Caco-2 (cell line): ENCODE data around the gene SH3BP4. TPM values are rescaled to one million over a fixed set of nuclear protein-coding genes. Genes with fewer than 3 reads are reported as not detected.

Experiments
- BruUV-seq: library from RNA; stranded (reverse); fragments of 400-500 nt; replicated peaks from 2 replicates; lab custom pipeline; 2021; lab: Mats Ljungman, UMichigan
- CTCF ChIA-PET: fragments of 300-600 bp; sonication (Branson Sonifier 250); formaldehyde crosslinking; loops from one replicate; lab custom pipeline; 2022; ENCODE audit warnings: antibody characterized with exemption; lab: Charles Lee
- POLR2A ChIA-PET: fragments of 300-600 bp; sonication (Branson Sonifier 250); formaldehyde crosslinking; loops from one replicate; lab custom pipeline; 2022; ENCODE audit warnings: antibody characterized with exemption; lab: Charles Lee
- DNase-seq, 2 experiments: peaks; one replicate each; pipeline versions ENCODE4 v3.0.0 to v3.0.0-alpha.2; 2020 to 2022
- H3K27me3 ChIP-seq: replicated peaks from 2 replicates; pipeline ENCODE4 v1.6.0; 2011; ENCODE audit warnings: low read length; ENCODE audit not compliant: control insufficient read depth, insufficient read depth
- H3K36me3 ChIP-seq: 2 replicates; pipeline ENCODE4 v1.5.1; 2011; ENCODE audit warnings: low read length; ENCODE audit not compliant: control insufficient read depth, insufficient read depth
- H3K4me1 ChIP-seq: fragments of 250-450 bp; sonication (Bioruptor Pico); 2 replicates; pipeline ENCODE4 v1.5.1; 2020; ENCODE audit warnings: mild to moderate bottlenecking
- H3K4me3 ChIP-seq: 2 replicates; pipeline ENCODE4 v1.5.1; 2011; ENCODE audit warnings: low read depth, mild to moderate bottlenecking, control low read depth, low read length
- H3K9me3 ChIP-seq: fragments of 250-450 bp; sonication (Bioruptor Pico); 2 replicates; pipeline ENCODE4 v1.5.1; 2020; ENCODE audit warnings: mild to moderate bottlenecking, moderate library complexity
- H3K27ac Mint-ChIP-seq: one replicate; pipeline ENCODE4 v1.8.0; 2022; ENCODE audit warnings: mixed read lengths; ENCODE audit not compliant: unreplicated experiment
- H3K27me3 Mint-ChIP-seq: one replicate; pipeline ENCODE4 v1.8.0; 2022; ENCODE audit warnings: mixed read lengths; ENCODE audit not compliant: insufficient read depth, unreplicated experiment
- H3K36me3 Mint-ChIP-seq: one replicate; pipeline ENCODE4 v1.8.0; 2022; ENCODE audit warnings: mild to moderate bottlenecking, mixed read lengths; ENCODE audit not compliant: insufficient read depth, unreplicated experiment
- H3K4me1 Mint-ChIP-seq: one replicate; pipeline ENCODE4 v1.8.0; 2022; ENCODE audit warnings: low read depth, mixed read lengths; ENCODE audit not compliant: unreplicated experiment
- H3K4me3 Mint-ChIP-seq: one replicate; pipeline ENCODE4 v1.8.0; 2022; ENCODE audit warnings: mild to moderate bottlenecking, moderate library complexity, mixed read lengths; ENCODE audit not compliant: unreplicated experiment
- H3K9me3 Mint-ChIP-seq: one replicate; pipeline ENCODE4 v1.8.0; 2022; ENCODE audit warnings: mixed read lengths; ENCODE audit not compliant: unreplicated experiment
- CTCF ChIP-seq, 2 experiments: fragments of 200-600 bp in 1 of 2; IDR thresholded peaks; 1 replicate in 1 of 2; 2 replicates in 1 of 2; pipeline versions ENCODE4 v1.5.1 to v1.8.0; 2011 to 2022; ENCODE audit warnings: antibody characterized with exemption in 1 of 2, control low read depth in 1 of 2, inconsistent platforms in 1 of 2, low read depth in 1 of 2, low read length in 1 of 2, mild to moderate bottlenecking in 1 of 2, moderate library complexity in 1 of 2; ENCODE audit not compliant: insufficient read depth in 1 of 2, severe bottlenecking in 1 of 2, unreplicated experiment in 1 of 2
- intact Hi-C: fragments of 100-400 bp; cut with micrococcal nuclease; formaldehyde crosslinking; loops from one replicate; pipeline ENCODE4 v1.10.0; 2022; ENCODE audit not compliant: unreplicated experiment
- total RNA-seq: library from RNA; stranded (reverse); gene quantifications from 2 replicates; pipeline ENCODE4 v1.2.3, GENCODE V29; 2022

SH3BP4 gene
- total RNA-seq, 1 experiment from 2014 or later: 29.9 TPM

DNA sequence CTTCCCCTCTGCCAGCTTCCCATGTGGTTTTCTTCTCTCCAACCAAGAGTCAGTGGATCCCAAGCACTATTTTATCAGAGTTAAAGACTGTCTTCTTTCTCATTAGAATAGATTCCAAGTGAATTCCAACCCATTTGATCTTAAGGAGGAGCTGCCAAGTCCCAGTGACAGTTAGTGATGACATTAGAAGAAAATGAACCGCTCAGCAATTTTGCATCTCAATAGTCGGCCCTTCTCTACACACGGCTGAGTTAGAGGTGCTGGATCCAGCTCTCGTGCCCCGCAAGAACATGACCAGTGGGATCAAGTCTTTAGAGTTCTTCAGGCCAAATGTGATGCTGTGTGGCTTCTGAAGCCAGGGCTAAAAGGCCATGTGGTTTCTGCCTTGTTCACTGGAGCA lies 132.6 kb downstream of the SH3BP4 start:
- no peak overlapping the region for H3K4me3 Mint-ChIP-seq
- Histone ChIP-seq H3K27me3 (no peaks in the 10 kb centered on the region), H3K36me3 (no peaks in the 10 kb centered on the region), H3K4me1 (no peaks in the 10 kb centered on the region), H3K4me3 (no peak overlapping the region), H3K9me3 (no peaks in the 10 kb centered on the region)
- H3K27ac Mint-ChIP-seq: no peak overlapping the region
- no peak for DNase-seq
- no peaks in the 10 kb centered on the region for H3K9me3 Mint-ChIP-seq
- ChIA-PET POLR2A (no interaction called here), CTCF (no interaction called here)
- H3K4me1 Mint-ChIP-seq: no peaks in the 10 kb centered on the region
- H3K36me3 Mint-ChIP-seq: no peaks in the 10 kb centered on the region
- H3K27me3 Mint-ChIP-seq: no peaks in the 10 kb centered on the region
- intact Hi-C loops: no loop called here
- TF ChIP-seq CTCF (IDR thresholded peaks at IDR 0.05; ENCODE audit: insufficient read depth in 1 of 2, low read depth in 1 of 2, low read length in 1 of 2, severe bottlenecking in 1 of 2, unreplicated experiment in 1 of 2): no peak
- BruUV-seq: no TSS peak

DNA sequence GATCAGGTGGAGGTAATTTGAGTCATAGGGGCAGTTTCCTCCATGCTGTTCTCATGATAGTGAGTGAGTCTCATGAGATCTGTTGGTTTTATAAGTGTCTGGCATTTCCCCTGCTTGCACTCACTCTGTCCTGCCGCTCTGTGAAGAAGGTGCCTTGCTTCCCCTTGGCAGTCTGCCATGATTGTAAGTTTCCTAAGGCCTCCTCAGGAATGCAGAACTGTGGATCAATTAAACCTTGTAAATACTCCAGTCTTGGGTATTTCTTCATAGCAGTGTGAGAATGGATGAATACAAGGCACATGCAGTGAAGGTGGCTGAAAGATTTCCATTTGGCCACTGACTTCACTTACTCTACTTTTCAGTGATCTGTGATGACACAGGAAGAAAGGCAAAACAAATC lies 133.7 kb downstream of the SH3BP4 start:
- no peak overlapping the region for H3K4me3 Mint-ChIP-seq
- no peaks in the 10 kb centered on the region for H3K9me3 Mint-ChIP-seq
- intact Hi-C loops: no loop called here
- POLR2A ChIA-PET: no interaction called here
- DNase-seq: no peak
- no peak for TF ChIP-seq CTCF (IDR thresholded peaks at IDR 0.05; ENCODE audit: insufficient read depth in 1 of 2, low read depth in 1 of 2, low read length in 1 of 2, severe bottlenecking in 1 of 2, unreplicated experiment in 1 of 2)
- no peaks in the 10 kb centered on the region for H3K4me1 ChIP-seq
- no peaks in the 10 kb centered on the region for H3K9me3 ChIP-seq
- no peaks in the 10 kb centered on the region for H3K36me3 Mint-ChIP-seq
- CTCF ChIA-PET: no interaction called here
- H3K4me1 Mint-ChIP-seq: no peaks in the 10 kb centered on the region
- no peak overlapping the region for H3K27ac Mint-ChIP-seq
- H3K27me3 Mint-ChIP-seq: no peaks in the 10 kb centered on the region
- H3K27me3 ChIP-seq: no peaks in the 10 kb centered on the region
- H3K4me3 ChIP-seq: no peak overlapping the region
- H3K36me3 ChIP-seq: no peaks in the 10 kb centered on the region
- BruUV-seq: no TSS peak

- Histone ChIP-seq H3K9me3 (no peaks in the 10 kb centered on the region), H3K27me3 (no peaks in the 10 kb centered on the region), H3K36me3 (no peaks in the 10 kb centered on the region), H3K4me1 (no peaks in the 10 kb centered on the region), H3K4me3 (no peak overlapping the region)
- CTCF ChIA-PET: no interaction called here
- Mint-ChIP-seq H3K27ac (no peak overlapping the region), H3K27me3 (no peaks in the 10 kb centered on the region), H3K9me3 (no peaks in the 10 kb centered on the region), H3K4me3 (no peak overlapping the region), H3K36me3 (no peaks in the 10 kb centered on the region), H3K4me1 (no peaks in the 10 kb centered on the region)
- DNase-seq: no peak
- no TSS peak for BruUV-seq
- no peak for TF ChIP-seq CTCF (IDR thresholded peaks at IDR 0.05; ENCODE audit: insufficient read depth in 1 of 2, low read depth in 1 of 2, low read length in 1 of 2, severe bottlenecking in 1 of 2, unreplicated experiment in 1 of 2)
- intact Hi-C loops: no loop called here
- POLR2A ChIA-PET: no interaction called here
Observed at GRCh38 chr2:235086481-235087184, 134.8 kb downstream of the SH3BP4 start.
